Psoas muscle (tissue), 8 donors: ENCODE data around the gene CTIF. TPM values are rescaled to one million over a fixed set of nuclear protein-coding genes. Genes with fewer than 3 reads are reported as not detected.

ENCODE experiments used
- ATAC-seq, 4 donors: fragments of 200-7000 bp; cut with Tn5 transposase; one replicate each; pipeline ENCODE4 v1.9.1; 2020; ENCODE audit warnings: moderate library complexity in 3 of 4, mild to moderate bottlenecking in 2 of 4
- DNase-seq, 2 donors: peaks; one replicate each; pipeline ENCODE4 v3.0.0-alpha.2; 2020
- H3K27ac ChIP-seq: fragments of 200-600 bp; one replicate; pipeline ENCODE4 v1.8.0; 2022
- H3K27me3 ChIP-seq, 3 donors: fragments of 200-600 bp in 1 of 3; one replicate each; pipeline versions ENCODE4 v1.6.1 to v1.8.0; 2013 to 2022; ENCODE audit warnings: low read length in 2 of 3, mild to moderate bottlenecking in 2 of 3, moderate library complexity in 1 of 3; ENCODE audit not compliant: insufficient read depth in 3 of 3
- H3K36me3 ChIP-seq, 2 donors: fragments of 200-600 bp in 1 of 2; one replicate each; pipeline versions ENCODE4 v1.6.1 to v1.8.0; 2013 to 2022; ENCODE audit warnings: low read depth in 1 of 2, mild to moderate bottlenecking in 1 of 2, moderate library complexity in 1 of 2; ENCODE audit not compliant: insufficient read depth in 1 of 2
- H3K4me1 ChIP-seq: fragments of 200-600 bp; one replicate; pipeline ENCODE4 v1.8.0; 2022
- H3K4me3 ChIP-seq: fragments of 200-600 bp; one replicate; pipeline ENCODE4 v1.8.0; 2022; ENCODE audit warnings: mild to moderate bottlenecking
- H3K9me3 ChIP-seq: fragments of 200-600 bp; one replicate; pipeline ENCODE4 v1.8.0; 2022
- WGBS, 3 donors: extraction: QIAGEN DNeasy Blood & Tissue Kit; methylation state at CpG; one replicate each; pipeline versions ENCODE4 v1.1.6 to v1.1.7; 2013; 5-methylcytosine and 5-hydroxymethylcytosine counted together
- intact Hi-C, 2 donors: fragments of 100-400 bp; cut with DNase I; formaldehyde crosslinking; loops; one replicate each; pipeline versions ENCODE4 v1.11.0 to v1.14.2; 2022
- polyA plus RNA-seq, 3 donors: library from polyadenylated mRNA; stranded (reverse); fragments of 200-250 nt; gene quantifications; one replicate each; pipeline ENCODE4 v1.2.3, GENCODE V29; 2013
- total RNA-seq, 4 donors: library from RNA; stranded (reverse); fragmentation: NEBNext Ultra II Directional in 2 of 4; extraction: Animal tissue kit (Norgen Biotek cat#: 25700) in 2 of 4; gene quantifications; one replicate each; pipeline versions ENCODE4 v1.2.1 to v1.2.4, GENCODE V29; 2021 to 2023
- TF ChIP-seq, protein P1 (sequence below): fragments of 200-600 bp; IDR thresholded peaks from one replicate; pipeline ENCODE4 v1.8.0; 2022; ENCODE audit warnings: antibody characterized with exemption
- donor health status: healthy with polysubstance abuse.
- donor health status: DM: no; HTN: no; CAD: no; lungs with moderate emphysema.
- donor health status: Bipolar disorder and iron deficiency.
- donor health status: healthy.
- donor health status: DM: yes; HTN: yes; CAD: no.
- donor health status: DM: no; HTN: no; CAD: no.
- donor health status: DM: no; HTN: no; CAD: no.
- donor health status: DM: yes; HTN: yes; CAD: no.

The CTIF gene
- total and polyA plus RNA-seq, 7 donors: 11.3 to 40.5 (median 26.9) TPM

DNA sequence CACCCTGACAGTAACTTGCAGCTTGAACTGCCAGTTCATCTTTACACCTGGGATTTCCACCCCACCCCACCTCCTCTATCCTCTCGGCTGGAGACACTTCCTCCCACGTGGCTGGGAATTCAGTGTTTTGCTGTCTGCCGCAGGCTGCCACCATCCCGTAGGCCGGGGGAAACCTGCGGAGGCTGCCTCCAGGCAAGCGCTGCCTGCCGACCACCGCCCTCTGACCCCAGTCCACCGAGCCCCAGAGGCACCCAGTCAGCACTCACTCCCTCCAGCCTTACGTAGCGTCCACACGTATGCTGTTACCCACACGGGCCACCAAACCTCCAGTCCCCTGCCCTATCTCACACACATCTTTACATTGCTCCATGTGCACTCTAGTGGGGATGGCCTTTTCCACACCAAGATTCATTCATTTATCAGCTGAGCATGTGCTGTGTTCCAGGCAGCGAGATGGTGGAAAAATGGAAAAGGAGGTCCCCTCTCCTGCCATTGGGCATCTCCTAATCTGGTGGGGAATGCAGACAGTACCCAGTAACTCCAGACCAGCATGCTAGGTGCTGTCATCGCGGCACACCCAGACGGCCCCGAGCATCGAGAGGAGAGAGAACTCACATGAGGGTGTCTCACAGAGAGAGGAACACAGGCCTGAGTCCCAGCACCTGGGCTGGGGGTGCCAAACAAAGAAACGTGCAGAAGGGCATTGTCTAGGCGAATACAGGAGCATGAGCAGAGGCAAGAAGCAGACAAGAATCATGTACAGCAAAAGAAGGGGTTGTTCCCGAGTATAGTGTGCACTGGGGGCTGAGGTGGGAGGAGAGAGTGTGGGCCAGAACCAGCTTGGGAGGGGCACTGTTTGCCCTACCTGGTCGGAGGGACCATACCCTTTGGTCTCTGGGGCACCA, 245.0 kb downstream of the CTIF start:
- H3K9me3 ChIP-seq: no peaks in the 10 kb centered on the region
- H3K27ac ChIP-seq: no peak overlapping the region
- intact Hi-C loops: loop anchor here in 1 of 2 donors (5.0 kb wide), 1 partner anchor 153 kb away; no protein-coding TSS in a partner anchor
- peaks cover 53% of the 10 kb centered on the region for H3K4me1 ChIP-seq
- WGBS, 3 donors: 91 to 94% (median 93%) methylated on average over 24 of the region's 24 CpGs
- TF ChIP-seq, protein P1, sequence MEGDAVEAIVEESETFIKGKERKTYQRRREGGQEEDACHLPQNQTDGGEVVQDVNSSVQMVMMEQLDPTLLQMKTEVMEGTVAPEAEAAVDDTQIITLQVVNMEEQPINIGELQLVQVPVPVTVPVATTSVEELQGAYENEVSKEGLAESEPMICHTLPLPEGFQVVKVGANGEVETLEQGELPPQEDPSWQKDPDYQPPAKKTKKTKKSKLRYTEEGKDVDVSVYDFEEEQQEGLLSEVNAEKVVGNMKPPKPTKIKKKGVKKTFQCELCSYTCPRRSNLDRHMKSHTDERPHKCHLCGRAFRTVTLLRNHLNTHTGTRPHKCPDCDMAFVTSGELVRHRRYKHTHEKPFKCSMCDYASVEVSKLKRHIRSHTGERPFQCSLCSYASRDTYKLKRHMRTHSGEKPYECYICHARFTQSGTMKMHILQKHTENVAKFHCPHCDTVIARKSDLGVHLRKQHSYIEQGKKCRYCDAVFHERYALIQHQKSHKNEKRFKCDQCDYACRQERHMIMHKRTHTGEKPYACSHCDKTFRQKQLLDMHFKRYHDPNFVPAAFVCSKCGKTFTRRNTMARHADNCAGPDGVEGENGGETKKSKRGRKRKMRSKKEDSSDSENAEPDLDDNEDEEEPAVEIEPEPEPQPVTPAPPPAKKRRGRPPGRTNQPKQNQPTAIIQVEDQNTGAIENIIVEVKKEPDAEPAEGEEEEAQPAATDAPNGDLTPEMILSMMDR: no peak
- H3K27me3 ChIP-seq: no peaks in the 10 kb centered on the region
- no peaks in the 10 kb centered on the region for H3K36me3 ChIP-seq
- no peak overlapping the region for H3K4me3 ChIP-seq
- ATAC-seq (no peak), DNase-seq (peak in 1 of 2 donors; percentile 28)

DNA sequence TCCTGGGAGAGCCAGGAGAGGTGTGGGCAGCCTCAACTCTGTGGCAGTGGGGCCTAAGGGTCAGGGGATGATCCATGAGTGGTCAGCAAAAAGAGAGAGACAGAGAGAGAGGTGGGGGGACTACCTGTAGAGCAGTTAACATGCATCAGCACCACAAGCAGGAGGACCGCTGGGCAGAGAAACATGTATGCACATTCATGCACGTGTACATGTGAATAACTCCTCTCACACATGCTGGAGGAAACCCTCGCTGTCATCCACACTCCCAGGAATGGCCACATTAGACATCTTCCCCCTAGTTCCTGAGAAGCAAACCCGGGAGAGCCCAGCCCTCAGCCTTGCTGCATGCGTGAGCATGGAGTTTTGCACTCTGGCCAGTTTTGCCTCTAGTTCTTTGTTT, 245.8 kb downstream of the CTIF start:
- no peak for ATAC-seq
- Histone ChIP-seq H3K4me1 (peaks cover 45% of the 10 kb centered on the region), H3K4me3 (no peak overlapping the region), H3K9me3 (no peaks in the 10 kb centered on the region), H3K27me3 (no peaks in the 10 kb centered on the region), H3K36me3 (no peaks in the 10 kb centered on the region), H3K27ac (no peak overlapping the region)
- TF ChIP-seq, protein P1: no peak
- WGBS, 3 donors: 84 to 91% (median 90%) methylated on average over 5 of the region's 5 CpGs
- intact Hi-C loops: loop anchor here in 1 of 2 donors (5.0 kb wide), 1 partner anchor 153 kb away; no protein-coding TSS in a partner anchor
- peak in 1 of 2 donors; percentile 34 for DNase-seq

DNA sequence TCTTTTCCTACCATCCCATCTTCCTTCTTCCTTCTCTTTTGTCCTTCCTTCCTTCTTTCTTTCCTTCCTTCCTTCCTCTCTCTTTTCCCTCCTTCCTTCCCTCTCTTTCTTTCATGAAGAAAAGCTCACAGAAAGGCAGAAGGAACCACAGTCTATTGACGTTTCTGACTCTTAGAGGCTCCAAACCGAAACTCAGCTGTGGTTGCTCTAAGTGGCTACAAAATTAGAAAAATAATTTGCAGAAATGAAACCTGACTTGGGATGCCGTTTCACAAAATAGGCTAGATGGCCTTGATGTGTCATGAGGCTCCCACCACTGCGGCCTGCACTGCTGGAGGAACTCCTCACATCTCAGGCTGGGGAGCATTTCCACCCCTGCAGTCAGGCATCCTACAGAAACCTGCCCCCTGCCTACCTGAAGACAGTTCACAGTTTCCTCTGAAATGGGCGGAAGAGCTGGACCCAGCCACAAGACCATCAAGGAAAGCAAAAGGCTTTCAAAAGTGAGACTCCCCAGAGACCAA, 246.3 kb downstream of the CTIF start:
- no peak for ATAC-seq
- Histone ChIP-seq H3K4me3 (no peak overlapping the region), H3K9me3 (no peaks in the 10 kb centered on the region), H3K27ac (no peak overlapping the region), H3K36me3 (no peaks in the 10 kb centered on the region), H3K4me1 (peaks cover 43% of the 10 kb centered on the region), H3K27me3 (no peaks in the 10 kb centered on the region)
- DNase-seq: peak in 1 of 2 donors; percentile 50
- TF ChIP-seq, protein P1: no peak
- WGBS, 3 donors: 82 to 92% (median 85%) methylated on average over 5 of the region's 5 CpGs
- intact Hi-C loops: no loop called here

DNA sequence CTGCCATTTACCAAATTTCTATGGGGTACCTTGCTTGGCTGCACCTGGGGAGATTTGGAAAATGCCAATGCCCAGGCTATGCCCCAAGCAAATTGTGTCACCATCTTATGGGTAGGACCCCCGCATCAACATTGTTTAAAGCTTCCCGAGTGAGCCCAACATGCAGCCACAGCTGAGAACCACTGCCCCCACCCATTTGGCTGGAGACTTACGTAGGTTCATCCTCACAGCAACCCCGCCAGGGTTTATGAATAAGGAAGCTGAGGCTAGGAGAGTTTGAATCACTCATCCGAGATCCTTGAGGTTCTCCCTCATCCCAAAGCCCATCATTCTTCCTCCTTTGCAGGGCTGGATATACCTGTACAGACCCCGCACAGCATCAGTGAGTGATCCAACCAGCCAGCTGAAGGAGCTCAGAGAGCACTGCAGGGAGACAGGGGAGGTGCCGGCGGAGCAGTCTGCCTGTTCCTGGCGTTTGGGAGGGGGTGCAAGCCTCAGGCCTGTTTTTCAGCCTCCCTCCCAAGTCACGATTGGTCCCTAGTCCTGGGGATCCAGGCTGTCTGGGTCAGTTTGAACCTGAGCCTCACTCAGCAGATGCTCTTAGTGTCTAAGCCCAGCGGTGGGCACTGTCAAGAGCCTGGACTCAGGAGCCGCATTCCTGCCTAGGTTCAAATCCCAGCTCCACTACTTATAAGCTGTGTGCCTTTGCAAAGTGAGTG, 247.1 kb downstream of the CTIF start:
- WGBS, 3 donors: 87 to 92% (median 88%) methylated on average over 12 of the region's 12 CpGs
- intact Hi-C loops: no loop called here
- ATAC-seq: no peak

More for the DNA sequence above, 247.1 kb downstream of the CTIF start:
- peak in 1 of 2 donors; percentile 32 for DNase-seq
- no peaks in the 10 kb centered on the region for H3K36me3 ChIP-seq
- TF ChIP-seq, protein P1: no peak
- H3K4me3 ChIP-seq: no peak overlapping the region
- H3K27me3 ChIP-seq: no peaks in the 10 kb centered on the region
- peaks cover 35% of the 10 kb centered on the region for H3K4me1 ChIP-seq
- H3K27ac ChIP-seq: no peak overlapping the region
- no peaks in the 10 kb centered on the region for H3K9me3 ChIP-seq
